Panc1 (cell line): ENCODE results near the gene PPP1R36.
"Not testable (repeated sequence)": the region's sequence is repeated elsewhere in the genome, so short reads cannot be mapped to it uniquely, and the experiment has no call there.

Experiments used
- POLR2AphosphoS5 ChIP-seq: IDR thresholded peaks from 2 replicates; pipeline ENCODE4 v1.6.1; 2012; ENCODE audit warnings: mild to moderate bottlenecking, low read depth, low read length, moderate library complexity
- SIN3A ChIP-seq: IDR thresholded peaks from 2 replicates; pipeline ENCODE4 v1.6.1; 2012; ENCODE audit warnings: low read depth, mild to moderate bottlenecking, low read length, moderate library complexity, borderline replicate concordance; ENCODE audit not compliant: insufficient read depth
- TCF7L2 ChIP-seq: IDR thresholded peaks from 2 replicates; pipeline ENCODE4 v1.6.1; 2011; ENCODE audit warnings: mild to moderate bottlenecking, low read depth, low read length, inconsistent platforms
- TF ChIP-seq, protein P1 (sequence below): fragments of 450-650 bp; IDR thresholded peaks from 2 replicates; pipeline ENCODE4 v1.5.1; 2017; ENCODE audit warnings: mild to moderate bottlenecking
- TF ChIP-seq, protein P2 (sequence below), 2 experiments: IDR thresholded peaks; 2 replicates each; pipeline ENCODE4 v1.6.1; 2011 to 2012; ENCODE audit warnings: low read depth in 2 of 2, control low read depth in 1 of 2, low read length in 1 of 2, mild to moderate bottlenecking in 1 of 2, moderate library complexity in 1 of 2; ENCODE audit not compliant: insufficient read depth in 1 of 2

- TF ChIP-seq, protein P1, sequence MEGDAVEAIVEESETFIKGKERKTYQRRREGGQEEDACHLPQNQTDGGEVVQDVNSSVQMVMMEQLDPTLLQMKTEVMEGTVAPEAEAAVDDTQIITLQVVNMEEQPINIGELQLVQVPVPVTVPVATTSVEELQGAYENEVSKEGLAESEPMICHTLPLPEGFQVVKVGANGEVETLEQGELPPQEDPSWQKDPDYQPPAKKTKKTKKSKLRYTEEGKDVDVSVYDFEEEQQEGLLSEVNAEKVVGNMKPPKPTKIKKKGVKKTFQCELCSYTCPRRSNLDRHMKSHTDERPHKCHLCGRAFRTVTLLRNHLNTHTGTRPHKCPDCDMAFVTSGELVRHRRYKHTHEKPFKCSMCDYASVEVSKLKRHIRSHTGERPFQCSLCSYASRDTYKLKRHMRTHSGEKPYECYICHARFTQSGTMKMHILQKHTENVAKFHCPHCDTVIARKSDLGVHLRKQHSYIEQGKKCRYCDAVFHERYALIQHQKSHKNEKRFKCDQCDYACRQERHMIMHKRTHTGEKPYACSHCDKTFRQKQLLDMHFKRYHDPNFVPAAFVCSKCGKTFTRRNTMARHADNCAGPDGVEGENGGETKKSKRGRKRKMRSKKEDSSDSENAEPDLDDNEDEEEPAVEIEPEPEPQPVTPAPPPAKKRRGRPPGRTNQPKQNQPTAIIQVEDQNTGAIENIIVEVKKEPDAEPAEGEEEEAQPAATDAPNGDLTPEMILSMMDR, result not testable (repeated sequence)
- TF ChIP-seq POLR2AphosphoS5, TCF7L2, SIN3A: not testable (repeated sequence)
- TF ChIP-seq, protein P2, sequence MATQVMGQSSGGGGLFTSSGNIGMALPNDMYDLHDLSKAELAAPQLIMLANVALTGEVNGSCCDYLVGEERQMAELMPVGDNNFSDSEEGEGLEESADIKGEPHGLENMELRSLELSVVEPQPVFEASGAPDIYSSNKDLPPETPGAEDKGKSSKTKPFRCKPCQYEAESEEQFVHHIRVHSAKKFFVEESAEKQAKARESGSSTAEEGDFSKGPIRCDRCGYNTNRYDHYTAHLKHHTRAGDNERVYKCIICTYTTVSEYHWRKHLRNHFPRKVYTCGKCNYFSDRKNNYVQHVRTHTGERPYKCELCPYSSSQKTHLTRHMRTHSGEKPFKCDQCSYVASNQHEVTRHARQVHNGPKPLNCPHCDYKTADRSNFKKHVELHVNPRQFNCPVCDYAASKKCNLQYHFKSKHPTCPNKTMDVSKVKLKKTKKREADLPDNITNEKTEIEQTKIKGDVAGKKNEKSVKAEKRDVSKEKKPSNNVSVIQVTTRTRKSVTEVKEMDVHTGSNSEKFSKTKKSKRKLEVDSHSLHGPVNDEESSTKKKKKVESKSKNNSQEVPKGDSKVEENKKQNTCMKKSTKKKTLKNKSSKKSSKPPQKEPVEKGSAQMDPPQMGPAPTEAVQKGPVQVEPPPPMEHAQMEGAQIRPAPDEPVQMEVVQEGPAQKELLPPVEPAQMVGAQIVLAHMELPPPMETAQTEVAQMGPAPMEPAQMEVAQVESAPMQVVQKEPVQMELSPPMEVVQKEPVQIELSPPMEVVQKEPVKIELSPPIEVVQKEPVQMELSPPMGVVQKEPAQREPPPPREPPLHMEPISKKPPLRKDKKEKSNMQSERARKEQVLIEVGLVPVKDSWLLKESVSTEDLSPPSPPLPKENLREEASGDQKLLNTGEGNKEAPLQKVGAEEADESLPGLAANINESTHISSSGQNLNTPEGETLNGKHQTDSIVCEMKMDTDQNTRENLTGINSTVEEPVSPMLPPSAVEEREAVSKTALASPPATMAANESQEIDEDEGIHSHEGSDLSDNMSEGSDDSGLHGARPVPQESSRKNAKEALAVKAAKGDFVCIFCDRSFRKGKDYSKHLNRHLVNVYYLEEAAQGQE (IDR thresholded peaks at IDR 0.05; ENCODE audit: insufficient read depth in 1 of 2, low read depth in 2 of 2, low read length in 1 of 2), result not testable (repeated sequence)
These were observed 19.9 kb downstream of the PPP1R36 start for GRCh38 chr14:64569646-64570045.
